Measurements from ENCODE around the gene MIF.

GRCh38 chr22:23850136-23850611 is 44.0 kb upstream of the MIF start:
- TF ChIP-seq CTCF (IDR thresholded peaks at IDR 0.05) (no peak), POLR2A (IDR thresholded peaks at IDR 0.05) (no peak)

All from right lobe of liver (tissue), 4 donors.